Measurements from ENCODE around the gene SEMA7A.

Gene SEMA7A

GRCh38 chr15:74417225-74417624 lies 16.5 kb downstream of the SEMA7A start:
- DNase-seq (ENCODE audit: low spot score in 2 of 2) (no peak), ATAC-seq (no peak)
- Mint-ChIP-seq H3K9me3 (no peaks in the 10 kb centered on the region), H3K4me1 (peaks cover 59% of the 10 kb centered on the region), H3K4me3 (no peak overlapping the region), H3K36me3 (peaks cover 89% of the 10 kb centered on the region), H3K27ac (peak overlapping the region; percentile 44)

GRCh38 chr15:74415966-74416916 lies 17.5 kb downstream of the SEMA7A start:
- ATAC-seq (peak; percentile 12), DNase-seq (ENCODE audit: low spot score in 2 of 2) (no peak)
- Mint-ChIP-seq H3K36me3 (peaks cover 94% of the 10 kb centered on the region), H3K4me1 (peaks cover 54% of the 10 kb centered on the region), H3K27ac (peak overlapping the region; percentile 44), H3K9me3 (no peaks in the 10 kb centered on the region), H3K4me3 (no peak overlapping the region)

- peaks cover 40% of the 10 kb centered on the region for H3K4me1 Mint-ChIP-seq
- no peaks in the 10 kb centered on the region for H3K9me3 Mint-ChIP-seq
- peak overlapping the region; percentile 44 for H3K27ac Mint-ChIP-seq
- ATAC-seq: no peak
- peaks cover 95% of the 10 kb centered on the region for H3K36me3 Mint-ChIP-seq
- no peak overlapping the region for H3K4me3 Mint-ChIP-seq
- no peak for DNase-seq (ENCODE audit: low spot score in 2 of 2)
Measured at GRCh38 chr15:74414603-74415338, 19.0 kb downstream of the SEMA7A start.

- H3K36me3 Mint-ChIP-seq: peaks cover 99% of the 10 kb centered on the region
- peak overlapping the region; percentile 44 for H3K27ac Mint-ChIP-seq
- no peak for ATAC-seq
- H3K9me3 Mint-ChIP-seq: no peaks in the 10 kb centered on the region
- H3K4me1 Mint-ChIP-seq: peaks cover 35% of the 10 kb centered on the region
- no peak for DNase-seq (ENCODE audit: low spot score in 2 of 2)
- H3K4me3 Mint-ChIP-seq: no peak overlapping the region
Measured at GRCh38 chr15:74414081-74414580, 19.6 kb downstream of the SEMA7A start.

- H3K4me3 Mint-ChIP-seq: no peak overlapping the region
- no peaks in the 10 kb centered on the region for H3K9me3 Mint-ChIP-seq
- ATAC-seq (no peak), DNase-seq (ENCODE audit: low spot score in 2 of 2) (no peak)
- peaks cover 40% of the 10 kb centered on the region for H3K4me1 Mint-ChIP-seq
- peak overlapping the region; percentile 44 for H3K27ac Mint-ChIP-seq
- H3K36me3 Mint-ChIP-seq: peaks cover 100% of the 10 kb centered on the region
Measured at GRCh38 chr15:74413350-74414080, 20.2 kb downstream of the SEMA7A start.

GRCh38 chr15:74412159-74412558 lies 21.6 kb downstream of the SEMA7A start:
- H3K27ac Mint-ChIP-seq: no peak overlapping the region
- peaks cover 90% of the 10 kb centered on the region for H3K36me3 Mint-ChIP-seq
- no peak for DNase-seq (ENCODE audit: low spot score in 2 of 2)
- no peak for ATAC-seq
- peaks cover 50% of the 10 kb centered on the region for H3K4me1 Mint-ChIP-seq
- no peaks in the 10 kb centered on the region for H3K9me3 Mint-ChIP-seq
- no peak overlapping the region for H3K4me3 Mint-ChIP-seq

GRCh38 chr15:74411686-74412085 lies 22.1 kb downstream of the SEMA7A start:
- DNase-seq (ENCODE audit: low spot score in 2 of 2): no peak
- peaks cover 50% of the 10 kb centered on the region for H3K4me1 Mint-ChIP-seq
- H3K4me3 Mint-ChIP-seq: no peak overlapping the region
- H3K36me3 Mint-ChIP-seq: peaks cover 87% of the 10 kb centered on the region
- no peak overlapping the region for H3K27ac Mint-ChIP-seq
- no peaks in the 10 kb centered on the region for H3K9me3 Mint-ChIP-seq
- no peak for ATAC-seq

GRCh38 chr15:74410502-74410901 lies 23.3 kb downstream of the SEMA7A start:
- Mint-ChIP-seq H3K9me3 (no peaks in the 10 kb centered on the region), H3K4me1 (peaks cover 46% of the 10 kb centered on the region), H3K36me3 (peaks cover 78% of the 10 kb centered on the region), H3K4me3 (no peak overlapping the region), H3K27ac (no peak overlapping the region)
- ATAC-seq (no peak), DNase-seq (ENCODE audit: low spot score in 2 of 2) (no peak)

- H3K36me3 Mint-ChIP-seq: peaks cover 65% of the 10 kb centered on the region
- DNase-seq (ENCODE audit: low spot score in 2 of 2) (no peak), ATAC-seq (no peak)
- H3K4me1 Mint-ChIP-seq: peaks cover 41% of the 10 kb centered on the region
- H3K27ac Mint-ChIP-seq: peak overlapping the region; percentile 77
- no peak overlapping the region for H3K4me3 Mint-ChIP-seq
- H3K9me3 Mint-ChIP-seq: no peaks in the 10 kb centered on the region
Measured at GRCh38 chr15:74409225-74409624, 24.5 kb downstream of the SEMA7A start.

- no peaks in the 10 kb centered on the region for H3K9me3 Mint-ChIP-seq
- peak overlapping the region; percentile 77 for H3K27ac Mint-ChIP-seq
- no peak overlapping the region for H3K4me3 Mint-ChIP-seq
- peak; percentile 3 for ATAC-seq
- no peak for DNase-seq (ENCODE audit: low spot score in 2 of 2)
- H3K4me1 Mint-ChIP-seq: peaks cover 42% of the 10 kb centered on the region
- H3K36me3 Mint-ChIP-seq: peaks cover 61% of the 10 kb centered on the region
Measured at GRCh38 chr15:74408815-74409214, 24.9 kb downstream of the SEMA7A start.

- H3K4me3 Mint-ChIP-seq: no peak overlapping the region
- DNase-seq (ENCODE audit: low spot score in 2 of 2) (no peak), ATAC-seq (peak; percentile 4)
- no peaks in the 10 kb centered on the region for H3K9me3 Mint-ChIP-seq
- peaks cover 46% of the 10 kb centered on the region for H3K4me1 Mint-ChIP-seq
- peak overlapping the region; percentile 77 for H3K27ac Mint-ChIP-seq
- H3K36me3 Mint-ChIP-seq: peaks cover 57% of the 10 kb centered on the region
Measured at GRCh38 chr15:74408385-74408784, 25.4 kb downstream of the SEMA7A start.

- Mint-ChIP-seq H3K4me1 (peaks cover 59% of the 10 kb centered on the region), H3K4me3 (no peak overlapping the region), H3K9me3 (no peaks in the 10 kb centered on the region), H3K27ac (peak overlapping the region; percentile 77), H3K36me3 (peaks cover 45% of the 10 kb centered on the region)
- no peak for DNase-seq (ENCODE audit: low spot score in 2 of 2)
- ATAC-seq: no peak
Measured at GRCh38 chr15:74406992-74407705, 26.6 kb downstream of the SEMA7A start.

GRCh38 chr15:74406517-74406916 lies 27.2 kb downstream of the SEMA7A start:
- H3K4me3 Mint-ChIP-seq: no peak overlapping the region
- DNase-seq (ENCODE audit: low spot score in 2 of 2): no peak
- H3K9me3 Mint-ChIP-seq: no peaks in the 10 kb centered on the region
- peak overlapping the region; percentile 77 for H3K27ac Mint-ChIP-seq
- peaks cover 63% of the 10 kb centered on the region for H3K4me1 Mint-ChIP-seq
- no peak for ATAC-seq
- peaks cover 38% of the 10 kb centered on the region for H3K36me3 Mint-ChIP-seq

- H3K4me3 Mint-ChIP-seq: no peak overlapping the region
- H3K27ac Mint-ChIP-seq: peak overlapping the region; percentile 77
- H3K36me3 Mint-ChIP-seq: peaks cover 31% of the 10 kb centered on the region
- DNase-seq (ENCODE audit: low spot score in 2 of 2) (no peak), ATAC-seq (no peak)
- H3K4me1 Mint-ChIP-seq: peaks cover 67% of the 10 kb centered on the region
- H3K9me3 Mint-ChIP-seq: no peaks in the 10 kb centered on the region
Measured at GRCh38 chr15:74405823-74406222, 27.9 kb downstream of the SEMA7A start.

Measured in stimulated activated effector memory CD8-positive, alpha-beta T cell treated with anti-CD3 and anti-CD28 coated beads, Interleukin-12 subunit alpha, Interleukin-12 subunit beta, amount 100 ng/mL, for 72 hours (primary cell).